ENCODE measurements around the gene CD200R1L. TPM values are rescaled to one million over a fixed set of nuclear protein-coding genes. Genes with fewer than 3 reads are reported as not detected.

The CD200R1L gene
- total and polyA plus RNA-seq, 2 of the 13 experiments (the other 11 are each of a cell fraction or from before 2014, with no cell fraction given): not detected

DNA sequence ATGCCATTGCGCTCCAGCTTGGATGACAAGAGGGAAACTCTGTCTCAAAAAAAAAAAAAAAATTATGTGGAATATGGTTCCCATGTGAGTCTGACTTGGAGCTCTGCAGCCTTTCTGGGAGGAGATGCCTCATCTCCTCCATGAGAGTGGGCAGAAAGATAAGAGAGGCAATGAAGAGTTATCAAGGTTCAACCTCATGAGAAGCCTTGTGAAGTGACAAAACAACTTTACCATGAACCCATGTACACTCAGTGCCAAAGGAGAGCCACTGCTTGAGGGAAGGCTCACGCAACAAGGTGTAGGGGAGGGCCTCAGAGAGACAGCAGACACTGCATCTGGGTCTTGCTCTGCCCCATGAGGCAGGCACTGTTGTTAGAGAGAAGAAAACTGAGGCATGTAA, 75.7 kb downstream of the CD200R1L start (continued):
- TF ChIP-seq LRRFIP1 (CRISPR knock-in tag; conservative IDR thresholded peaks at IDR 0.05) (no peak), ZNF281 (CRISPR knock-in tag; IDR thresholded peaks at IDR 0.05; ENCODE audit: borderline replicate concordance) (no peak)

- BruUV-seq (replicated peaks): no TSS peak
- no peak overlapping the region for H3K27ac ChIP-seq (ENCODE audit: extremely low read length, insufficient read depth, low read length)
- ATAC-seq: no peak
- no peaks in the 10 kb centered on the region for H3K9me3 ChIP-seq (ENCODE audit: low read length)
- H3K4me2 ChIP-seq (ENCODE audit: low read depth, low read length): no peak overlapping the region
- in situ Hi-C loops (cut with HindIII; ENCODE audit: extremely low pct_ligation_motif_present, low pct_unique_long_range_greater_than_20kb) (no loop called here), intact Hi-C loops (cut with micrococcal nuclease; ENCODE audit: unreplicated experiment) (no loop called here)
- H2AFZ ChIP-seq (ENCODE audit: low read length): no peak overlapping the region
- ChIA-PET POLR2A (no interaction called here), CTCF (ENCODE audit: low intra/inter-chr PET ratio, low total read pairs) (no interaction called here)
- H4K20me1 ChIP-seq (ENCODE audit: insufficient read depth, low read length): no peaks in the 10 kb centered on the region
- no peak overlapping the region for H3K9ac ChIP-seq (ENCODE audit: insufficient read depth, low read depth, low read length)
- WGBS (ENCODE audit: low lambda C conversion rate): 53% methylated on average over 3 of the region's 3 CpGs
- DNase-seq (ENCODE audit: low spot score): no peak
- H3K4me3 ChIP-seq (replicated peaks in 1 of 3; ENCODE audit: insufficient read depth in 1 of 3, low read depth in 2 of 3, low read length in 3 of 3): no peak overlapping the region
- H3K27me3 ChIP-seq (ENCODE audit: control insufficient read depth in 1 of 2, insufficient read depth in 2 of 2, low read length in 2 of 2): no peaks in the 10 kb centered on the region
- H3K4me1 ChIP-seq (ENCODE audit: insufficient read depth, low read length): no peaks in the 10 kb centered on the region
- FAIRE-seq: no peak
- H3K79me2 ChIP-seq (ENCODE audit: insufficient read depth, low read length): no peaks in the 10 kb centered on the region
- no peaks in the 10 kb centered on the region for H3K36me3 ChIP-seq (replicated peaks in 1 of 2; ENCODE audit: control insufficient read depth in 1 of 2, insufficient read depth in 2 of 2, low read length in 2 of 2)
- no peak for TF ChIP-seq GZF1 (CRISPR knock-in tag; IDR thresholded peaks at IDR 0.05)
- TF ChIP-seq TOE1 (CRISPR knock-in tag; IDR thresholded peaks at IDR 0.05): no peak
- no peak for TF ChIP-seq ZNF224 (CRISPR knock-in tag; IDR thresholded peaks at IDR 0.05)
- no peak for TF ChIP-seq DRAP1 (CRISPR knock-in tag; IDR thresholded peaks at IDR 0.05)
- no peak for TF ChIP-seq NRL (CRISPR knock-in tag; IDR thresholded peaks at IDR 0.05; ENCODE audit: borderline replicate concordance)
- TF ChIP-seq RBM22 (optimal IDR thresholded peaks at IDR 0.05; ENCODE audit: low read length): no peak
- TF ChIP-seq ZSCAN22 (CRISPR knock-in tag; IDR thresholded peaks at IDR 0.05): no peak
- TF ChIP-seq RXRB (CRISPR knock-in tag; IDR thresholded peaks at IDR 0.05; ENCODE audit: borderline replicate concordance): no peak
- TF ChIP-seq, protein P1, sequence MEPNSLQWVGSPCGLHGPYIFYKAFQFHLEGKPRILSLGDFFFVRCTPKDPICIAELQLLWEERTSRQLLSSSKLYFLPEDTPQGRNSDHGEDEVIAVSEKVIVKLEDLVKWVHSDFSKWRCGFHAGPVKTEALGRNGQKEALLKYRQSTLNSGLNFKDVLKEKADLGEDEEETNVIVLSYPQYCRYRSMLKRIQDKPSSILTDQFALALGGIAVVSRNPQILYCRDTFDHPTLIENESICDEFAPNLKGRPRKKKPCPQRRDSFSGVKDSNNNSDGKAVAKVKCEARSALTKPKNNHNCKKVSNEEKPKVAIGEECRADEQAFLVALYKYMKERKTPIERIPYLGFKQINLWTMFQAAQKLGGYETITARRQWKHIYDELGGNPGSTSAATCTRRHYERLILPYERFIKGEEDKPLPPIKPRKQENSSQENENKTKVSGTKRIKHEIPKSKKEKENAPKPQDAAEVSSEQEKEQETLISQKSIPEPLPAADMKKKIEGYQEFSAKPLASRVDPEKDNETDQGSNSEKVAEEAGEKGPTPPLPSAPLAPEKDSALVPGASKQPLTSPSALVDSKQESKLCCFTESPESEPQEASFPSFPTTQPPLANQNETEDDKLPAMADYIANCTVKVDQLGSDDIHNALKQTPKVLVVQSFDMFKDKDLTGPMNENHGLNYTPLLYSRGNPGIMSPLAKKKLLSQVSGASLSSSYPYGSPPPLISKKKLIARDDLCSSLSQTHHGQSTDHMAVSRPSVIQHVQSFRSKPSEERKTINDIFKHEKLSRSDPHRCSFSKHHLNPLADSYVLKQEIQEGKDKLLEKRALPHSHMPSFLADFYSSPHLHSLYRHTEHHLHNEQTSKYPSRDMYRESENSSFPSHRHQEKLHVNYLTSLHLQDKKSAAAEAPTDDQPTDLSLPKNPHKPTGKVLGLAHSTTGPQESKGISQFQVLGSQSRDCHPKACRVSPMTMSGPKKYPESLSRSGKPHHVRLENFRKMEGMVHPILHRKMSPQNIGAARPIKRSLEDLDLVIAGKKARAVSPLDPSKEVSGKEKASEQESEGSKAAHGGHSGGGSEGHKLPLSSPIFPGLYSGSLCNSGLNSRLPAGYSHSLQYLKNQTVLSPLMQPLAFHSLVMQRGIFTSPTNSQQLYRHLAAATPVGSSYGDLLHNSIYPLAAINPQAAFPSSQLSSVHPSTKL (CRISPR knock-in tag; IDR thresholded peaks at IDR 0.05): no peak
- TF ChIP-seq SMC3 (IDR thresholded peaks at IDR 0.05; ENCODE audit: low read length): no peak
- no peak for TF ChIP-seq ZNF33A (CRISPR knock-in tag; IDR thresholded peaks at IDR 0.05; ENCODE audit: borderline replicate concordance)
- no peak for TF ChIP-seq HOXA3 (CRISPR knock-in tag; IDR thresholded peaks at IDR 0.05)
Observed at GRCh38 chr3:112770032-112770626, 76.5 kb downstream of the CD200R1L start.
